HEK293 (cell line): ENCODE results near the gene CEACAM20.

Experiments used
- EGR2 ChIP-seq: fragments of 450-650 bp; formaldehyde crosslinking; IDR thresholded peaks from 2 replicates; pipeline ENCODE4 v1.5.1; 2016; ENCODE audit warnings: low read depth, missing biosample characterization, missing genetic modification characterization
- IKZF3 ChIP-seq: fragments of 450-650 bp; IDR thresholded peaks from 2 replicates; pipeline ENCODE4 v1.5.0; 2018; ENCODE audit warnings: missing biosample characterization, mild to moderate bottlenecking, missing genetic modification characterization, moderate library complexity
- KLF1 ChIP-seq: fragments of 450-650 bp; formaldehyde crosslinking; IDR thresholded peaks from 2 replicates; pipeline ENCODE4 v1.5.1; 2016; ENCODE audit warnings: missing biosample characterization, missing genetic modification characterization
- PATZ1 ChIP-seq: fragments of 450-650 bp; formaldehyde crosslinking; IDR thresholded peaks from 2 replicates; pipeline ENCODE4 v1.5.1; 2016; ENCODE audit warnings: missing biosample characterization, missing genetic modification characterization
- PRDM2 ChIP-seq: fragments of 450-650 bp; formaldehyde crosslinking; IDR thresholded peaks from 2 replicates; pipeline ENCODE4 v1.5.1; 2016; ENCODE audit warnings: missing biosample characterization, missing genetic modification characterization, borderline replicate concordance
- PRDM6 ChIP-seq: fragments of 450-650 bp; formaldehyde crosslinking; IDR thresholded peaks from 2 replicates; pipeline ENCODE4 v1.5.1; 2017; ENCODE audit warnings: missing biosample characterization, missing genetic modification characterization
- SETDB1 ChIP-seq: IDR thresholded peaks from one replicate; pipeline ENCODE4 v1.6.1; 2017; ENCODE audit warnings: mild to moderate bottlenecking, low read length, moderate library complexity, mixed read lengths; ENCODE audit not compliant: insufficient read length
- ZBTB21 ChIP-seq: fragments of 450-650 bp; formaldehyde crosslinking; IDR thresholded peaks from 2 replicates; pipeline ENCODE4 v1.5.1; 2017; ENCODE audit warnings: missing biosample characterization, missing genetic modification characterization
- ZNF10 ChIP-seq: fragments of 450-650 bp; formaldehyde crosslinking; IDR thresholded peaks from 2 replicates; pipeline ENCODE4 v1.5.1; 2017; ENCODE audit warnings: missing biosample characterization, missing genetic modification characterization
- ZNF169 ChIP-seq: fragments of 450-650 bp; formaldehyde crosslinking; IDR thresholded peaks from 2 replicates; pipeline ENCODE4 v1.5.1; 2016; ENCODE audit warnings: missing biosample characterization, missing genetic modification characterization
- ZNF214 ChIP-seq: fragments of 450-650 bp; formaldehyde crosslinking; IDR thresholded peaks from 2 replicates; pipeline ENCODE4 v1.5.1; 2017; ENCODE audit warnings: missing biosample characterization, mild to moderate bottlenecking, missing genetic modification characterization, borderline replicate concordance
- ZNF23 ChIP-seq: fragments of 450-650 bp; formaldehyde crosslinking; IDR thresholded peaks from 2 replicates; pipeline ENCODE4 v1.5.1; 2016; ENCODE audit warnings: missing biosample characterization, missing genetic modification characterization, borderline replicate concordance
- ZNF311 ChIP-seq: fragments of 450-650 bp; formaldehyde crosslinking; IDR thresholded peaks from 2 replicates; pipeline ENCODE4 v1.5.1; 2017; ENCODE audit warnings: missing biosample characterization, missing genetic modification characterization, borderline replicate concordance
- ZNF404 ChIP-seq: fragments of 450-650 bp; formaldehyde crosslinking; IDR thresholded peaks from 2 replicates; pipeline ENCODE4 v1.5.1; 2017; ENCODE audit warnings: missing biosample characterization, missing genetic modification characterization
- ZNF488 ChIP-seq: fragments of 450-650 bp; formaldehyde crosslinking; IDR thresholded peaks from 2 replicates; pipeline ENCODE4 v1.5.1; 2016; ENCODE audit warnings: missing biosample characterization, missing genetic modification characterization
- ZNF510 ChIP-seq: fragments of 450-650 bp; formaldehyde crosslinking; IDR thresholded peaks from 2 replicates; pipeline ENCODE4 v1.5.1; 2018; ENCODE audit warnings: mild to moderate bottlenecking, missing genetic modification characterization, missing biosample characterization; ENCODE audit not compliant: insufficient replicate concordance
- ZNF596 ChIP-seq: fragments of 450-650 bp; IDR thresholded peaks from 2 replicates; pipeline ENCODE4 v1.5.0; 2018; ENCODE audit warnings: missing biosample characterization, mild to moderate bottlenecking, missing genetic modification characterization, moderate library complexity
- ZNF621 ChIP-seq: fragments of 450-650 bp; formaldehyde crosslinking; IDR thresholded peaks from 2 replicates; pipeline ENCODE4 v1.5.1; 2017; ENCODE audit warnings: missing biosample characterization, missing genetic modification characterization
- ZNF623 ChIP-seq: fragments of 450-650 bp; formaldehyde crosslinking; IDR thresholded peaks from 2 replicates; pipeline ENCODE4 v1.5.1; 2016; ENCODE audit warnings: missing biosample characterization, missing genetic modification characterization
- ZNF645 ChIP-seq: fragments of 450-650 bp; formaldehyde crosslinking; IDR thresholded peaks from 2 replicates; pipeline ENCODE4; 2016; ENCODE audit warnings: missing biosample characterization, missing genetic modification characterization
- ZNF658 ChIP-seq: fragments of 450-650 bp; formaldehyde crosslinking; IDR thresholded peaks from 2 replicates; pipeline ENCODE4; 2016; ENCODE audit warnings: missing biosample characterization, missing genetic modification characterization
- ZNF76 ChIP-seq: fragments of 450-650 bp; formaldehyde crosslinking; IDR thresholded peaks from 2 replicates; pipeline ENCODE4; 2016; ENCODE audit warnings: low read depth, missing biosample characterization, missing genetic modification characterization, borderline replicate concordance
- ZXDB ChIP-seq: fragments of 450-650 bp; formaldehyde crosslinking; IDR thresholded peaks from 2 replicates; pipeline ENCODE4 v1.5.1; 2016; ENCODE audit warnings: missing biosample characterization, missing genetic modification characterization
- TF ChIP-seq, protein P1 (sequence below): fragments of 450-650 bp; formaldehyde crosslinking; IDR thresholded peaks from 2 replicates; pipeline ENCODE4 v1.5.1; 2016; ENCODE audit warnings: missing biosample characterization, missing genetic modification characterization

CEACAM20 gene

GRCh38 chr19:44499962-44500949 is 29.2 kb downstream of the CEACAM20 start, which contains the start of gene ZNF180 (continued):
- TF ChIP-seq ZNF621 (tag by site-specific recombination) (no peak), PATZ1 (tag by site-specific recombination) (peak; percentile 96), ZNF645 (tag by site-specific recombination) (no peak), ZNF623 (no peak), ZBTB21 (peak; percentile 89), ZNF404 (no peak), IKZF3 (no peak), PRDM2 (tag by site-specific recombination) (no peak), ZXDB (peak; percentile 98), EGR2 (tag by site-specific recombination) (peak; percentile 49; the same call in 1 of the 2 replicates), SETDB1 (no peak), KLF1 (tag by site-specific recombination) (peak; percentile 86), ZNF10 (no peak; the same call in 1 of the 2 replicates), ZNF214 (tag by site-specific recombination) (no peak), ZNF169 (tag by site-specific recombination) (no peak; the same call in 1 of the 2 replicates), ZNF488 (tag by site-specific recombination) (no peak), ZNF311 (no peak), ZNF510 (tag by site-specific recombination) (no peak), ZNF23 (tag by site-specific recombination) (no peak), ZNF76 (tag by site-specific recombination) (peak; percentile 95), ZNF596 (tag by site-specific recombination) (no peak), PRDM6 (tag by site-specific recombination) (no peak), ZNF658 (no peak)
- TF ChIP-seq, protein P1, sequence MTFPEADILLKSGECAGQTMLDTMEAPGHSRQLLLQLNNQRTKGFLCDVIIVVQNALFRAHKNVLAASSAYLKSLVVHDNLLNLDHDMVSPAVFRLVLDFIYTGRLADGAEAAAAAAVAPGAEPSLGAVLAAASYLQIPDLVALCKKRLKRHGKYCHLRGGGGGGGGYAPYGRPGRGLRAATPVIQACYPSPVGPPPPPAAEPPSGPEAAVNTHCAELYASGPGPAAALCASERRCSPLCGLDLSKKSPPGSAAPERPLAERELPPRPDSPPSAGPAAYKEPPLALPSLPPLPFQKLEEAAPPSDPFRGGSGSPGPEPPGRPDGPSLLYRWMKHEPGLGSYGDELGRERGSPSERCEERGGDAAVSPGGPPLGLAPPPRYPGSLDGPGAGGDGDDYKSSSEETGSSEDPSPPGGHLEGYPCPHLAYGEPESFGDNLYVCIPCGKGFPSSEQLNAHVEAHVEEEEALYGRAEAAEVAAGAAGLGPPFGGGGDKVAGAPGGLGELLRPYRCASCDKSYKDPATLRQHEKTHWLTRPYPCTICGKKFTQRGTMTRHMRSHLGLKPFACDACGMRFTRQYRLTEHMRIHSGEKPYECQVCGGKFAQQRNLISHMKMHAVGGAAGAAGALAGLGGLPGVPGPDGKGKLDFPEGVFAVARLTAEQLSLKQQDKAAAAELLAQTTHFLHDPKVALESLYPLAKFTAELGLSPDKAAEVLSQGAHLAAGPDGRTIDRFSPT (tag by site-specific recombination): peak; percentile 90
